ENCODE measurements around the gene GOLGA8A.
"Not testable (repeated sequence)": the region's sequence is repeated elsewhere in the genome, so short reads cannot be mapped to it uniquely, and the experiment has no call there.

GOLGA8A gene

GRCh38 chr15:34435658-34436057 is 1.9 kb downstream of the GOLGA8A start:
- TF ChIP-seq, protein P1, sequence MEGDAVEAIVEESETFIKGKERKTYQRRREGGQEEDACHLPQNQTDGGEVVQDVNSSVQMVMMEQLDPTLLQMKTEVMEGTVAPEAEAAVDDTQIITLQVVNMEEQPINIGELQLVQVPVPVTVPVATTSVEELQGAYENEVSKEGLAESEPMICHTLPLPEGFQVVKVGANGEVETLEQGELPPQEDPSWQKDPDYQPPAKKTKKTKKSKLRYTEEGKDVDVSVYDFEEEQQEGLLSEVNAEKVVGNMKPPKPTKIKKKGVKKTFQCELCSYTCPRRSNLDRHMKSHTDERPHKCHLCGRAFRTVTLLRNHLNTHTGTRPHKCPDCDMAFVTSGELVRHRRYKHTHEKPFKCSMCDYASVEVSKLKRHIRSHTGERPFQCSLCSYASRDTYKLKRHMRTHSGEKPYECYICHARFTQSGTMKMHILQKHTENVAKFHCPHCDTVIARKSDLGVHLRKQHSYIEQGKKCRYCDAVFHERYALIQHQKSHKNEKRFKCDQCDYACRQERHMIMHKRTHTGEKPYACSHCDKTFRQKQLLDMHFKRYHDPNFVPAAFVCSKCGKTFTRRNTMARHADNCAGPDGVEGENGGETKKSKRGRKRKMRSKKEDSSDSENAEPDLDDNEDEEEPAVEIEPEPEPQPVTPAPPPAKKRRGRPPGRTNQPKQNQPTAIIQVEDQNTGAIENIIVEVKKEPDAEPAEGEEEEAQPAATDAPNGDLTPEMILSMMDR (IDR thresholded peaks at IDR 0.05; ENCODE audit: low read depth, low read length): no peak
- no peak for DNase-seq (ENCODE audit: extremely low read depth, low read depth)

GRCh38 chr15:34434627-34435305 is 2.8 kb downstream of the GOLGA8A start:
- TF ChIP-seq, protein P1 (IDR thresholded peaks at IDR 0.05; ENCODE audit: low read depth, low read length): no peak
- DNase-seq (ENCODE audit: extremely low read depth, low read depth): no peak

DNA sequence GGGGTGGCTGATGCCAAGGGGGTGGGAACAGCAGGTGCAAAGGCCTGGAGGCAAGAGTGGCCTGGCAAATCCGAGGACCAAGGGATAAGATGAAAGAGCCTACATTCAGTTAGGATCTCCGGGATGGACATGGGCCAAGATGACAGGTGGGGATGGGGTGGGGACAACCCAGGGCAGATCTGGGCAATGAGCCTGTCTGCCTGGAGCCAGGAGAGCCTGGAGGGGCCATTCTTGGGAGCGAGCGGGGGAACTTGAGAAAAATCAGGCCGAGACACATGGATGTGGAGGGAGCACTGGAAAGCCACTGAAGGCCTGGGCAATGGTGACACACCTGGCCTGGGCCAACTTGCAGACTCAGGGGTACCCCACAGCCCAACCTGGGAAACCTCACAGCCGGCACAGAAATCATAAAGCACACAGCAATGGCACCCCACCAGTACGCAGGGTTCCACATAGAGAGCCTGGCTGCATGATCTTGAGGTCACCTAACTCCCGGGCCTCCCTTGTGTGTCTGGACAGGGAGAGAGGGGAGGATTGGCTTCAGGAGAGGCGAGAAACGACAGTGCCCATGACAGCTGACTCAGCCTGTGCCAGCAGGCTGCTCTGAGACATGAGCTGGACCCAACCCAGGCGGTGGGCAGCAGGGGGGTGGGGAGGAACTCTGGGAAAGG is 3.5 kb downstream of the GOLGA8A start:
- DNase-seq (ENCODE audit: extremely low read depth, low read depth): not testable (repeated sequence)

DNA sequence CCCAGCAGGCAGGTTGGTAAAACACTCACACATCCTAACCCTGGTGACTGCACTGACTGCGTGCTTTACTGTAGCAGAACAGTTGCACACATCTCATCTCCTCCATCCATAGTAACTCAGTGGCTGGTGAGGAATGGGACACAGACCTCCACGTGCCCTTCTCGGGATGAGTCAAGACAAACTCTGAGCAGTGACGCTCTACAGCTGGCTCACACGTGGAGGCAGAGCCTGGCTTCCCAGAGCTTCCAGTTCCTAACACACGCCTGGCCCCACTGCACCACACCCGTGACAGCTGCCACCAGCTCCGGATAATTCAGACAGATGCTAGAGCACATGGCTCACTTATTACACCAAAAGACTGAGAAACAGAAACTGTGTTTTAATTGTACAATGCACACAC is 7.0 kb downstream of the GOLGA8A start:
- not testable (repeated sequence) for DNase-seq (ENCODE audit: extremely low read depth, low read depth)

GRCh38 chr15:34423425-34424090 is 14.1 kb downstream of the GOLGA8A start:
- not testable (repeated sequence) for DNase-seq (ENCODE audit: extremely low read depth, low read depth)

DNA sequence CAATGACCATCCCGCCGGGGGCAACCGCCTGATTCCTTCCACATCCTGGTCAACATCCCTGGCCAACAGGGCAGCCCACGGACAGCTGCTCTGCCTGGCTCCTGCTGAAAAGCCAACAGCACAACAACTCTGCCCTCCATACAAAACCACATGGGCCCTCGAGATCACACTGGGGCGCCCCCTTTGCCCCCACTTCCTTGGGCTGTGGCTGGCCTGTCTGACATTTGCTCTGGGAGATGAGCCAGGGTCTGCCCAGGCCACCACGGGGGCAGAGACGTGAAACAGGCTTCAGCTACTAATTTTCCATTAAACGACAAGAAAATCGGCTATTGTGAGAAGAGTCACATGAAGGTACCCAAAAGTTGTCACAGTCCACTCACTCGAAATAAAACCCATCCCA is 16.7 kb downstream of the GOLGA8A start:
- not testable (repeated sequence) for DNase-seq (ENCODE audit: extremely low read depth, low read depth)

DNA sequence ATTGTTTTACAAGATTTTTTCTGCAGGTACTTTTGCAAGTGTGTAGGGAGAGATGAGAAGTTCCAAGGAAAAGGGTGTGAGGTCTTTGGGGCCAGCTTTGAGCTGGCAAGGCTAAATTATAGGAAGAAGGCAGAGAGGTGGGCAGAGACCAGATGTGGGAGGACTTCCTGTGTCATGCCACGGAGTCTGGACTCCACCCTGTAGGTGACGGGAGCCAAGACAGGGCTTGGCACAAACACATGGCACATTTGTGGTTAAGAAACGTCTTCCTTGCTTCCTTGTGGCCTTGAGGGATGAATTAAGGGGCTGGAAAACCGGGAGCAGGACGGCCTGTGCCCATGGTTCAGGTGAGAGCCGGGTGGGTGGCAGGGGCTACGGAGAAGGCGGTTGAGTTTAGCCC is 19.2 kb downstream of the GOLGA8A start:
- DNase-seq (ENCODE audit: extremely low read depth, low read depth): not testable (repeated sequence)

DNA sequence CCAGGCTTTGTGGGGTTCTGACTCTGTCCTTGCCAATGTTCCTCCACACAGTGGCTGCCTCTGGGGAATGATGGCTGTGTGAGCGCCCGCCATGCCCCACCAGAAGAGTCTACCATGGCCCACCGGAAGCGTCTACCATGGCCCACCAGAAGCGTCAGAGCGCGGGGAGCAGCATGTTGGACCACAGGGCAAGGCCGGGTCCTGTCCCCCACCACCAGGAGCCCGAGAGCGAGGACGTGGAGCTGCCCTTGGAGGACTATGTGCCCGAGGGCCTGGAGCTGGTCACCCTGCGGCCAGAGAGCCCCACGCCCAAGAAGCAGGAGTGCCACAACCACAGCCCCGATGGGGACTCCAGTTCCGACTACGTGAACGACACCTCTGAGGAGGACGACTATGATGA is 28.1 kb downstream of the GOLGA8A start:
- not testable (repeated sequence) for DNase-seq (ENCODE audit: extremely low read depth, low read depth)

- DNase-seq (ENCODE audit: extremely low read depth, low read depth): not testable (repeated sequence)
Observed at GRCh38 chr15:34408973-34409372, 28.6 kb downstream of the GOLGA8A start.

DNA sequence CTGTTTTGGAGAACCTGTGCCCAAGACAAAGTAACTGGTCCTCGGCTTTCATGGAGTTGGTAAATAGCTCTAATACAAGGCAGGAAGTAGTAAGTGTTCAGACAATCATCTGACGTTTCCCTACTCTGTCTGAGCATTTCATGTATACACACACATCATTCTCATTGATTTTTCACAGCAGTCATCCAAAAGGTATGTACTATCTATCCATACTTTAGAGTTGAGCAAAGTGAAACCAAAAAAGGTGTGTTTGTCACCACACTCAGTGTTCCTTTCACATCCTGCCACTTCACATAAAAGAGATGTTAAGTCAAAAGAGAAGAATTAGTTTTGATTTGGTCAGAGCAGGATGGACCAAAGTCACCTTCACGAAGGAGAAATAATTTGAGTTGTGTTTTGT is 33.7 kb downstream of the GOLGA8A start:
- not testable (repeated sequence) for DNase-seq (ENCODE audit: extremely low read depth, low read depth)

DNA sequence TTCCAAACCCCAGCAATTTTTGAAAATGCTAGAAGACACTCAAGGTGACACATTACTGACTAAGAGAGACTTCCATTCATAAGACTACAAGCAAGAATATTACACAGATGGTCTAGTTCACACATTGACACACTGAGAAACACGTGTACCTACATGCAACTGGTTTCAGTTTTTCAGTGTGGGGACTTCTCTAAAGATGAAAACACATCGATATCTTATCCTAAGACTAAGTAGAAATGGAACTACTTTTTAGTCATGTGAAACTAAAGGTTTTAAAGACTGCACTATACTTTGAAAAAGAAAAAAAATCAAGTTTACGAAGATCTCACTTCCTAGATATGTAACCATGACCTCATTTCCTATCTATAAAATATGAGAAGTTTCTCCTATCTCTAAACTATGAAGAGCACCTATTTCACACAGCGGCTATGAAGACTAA is 34.4 kb downstream of the GOLGA8A start:
- DNase-seq (ENCODE audit: extremely low read depth, low read depth): not testable (repeated sequence)

- not testable (repeated sequence) for DNase-seq (ENCODE audit: extremely low read depth, low read depth)
Observed at GRCh38 chr15:34397637-34398259, 39.9 kb downstream of the GOLGA8A start.

DNA sequence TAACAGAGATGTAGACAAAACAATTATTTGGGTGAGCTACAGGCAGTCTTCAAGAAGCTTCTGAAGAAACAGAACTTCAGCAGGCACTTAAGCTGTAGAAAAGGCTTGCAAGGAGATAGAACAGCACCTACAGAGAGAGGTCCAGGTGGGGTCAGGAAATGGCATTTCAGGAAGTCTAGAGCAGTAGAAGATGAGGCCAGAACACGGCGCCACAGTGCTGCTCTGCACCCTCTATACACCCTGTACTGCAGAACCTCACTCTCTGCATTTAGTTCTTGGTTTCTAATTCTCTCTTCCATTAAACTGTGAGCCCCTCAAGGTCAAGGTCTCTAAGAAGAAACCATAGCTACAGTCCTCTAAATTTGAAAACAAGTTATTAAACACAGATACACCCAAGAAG is 44.6 kb downstream of the GOLGA8A start:
- DNase-seq (ENCODE audit: extremely low read depth, low read depth): not testable (repeated sequence)

- not testable (repeated sequence) for DNase-seq (ENCODE audit: extremely low read depth, low read depth)
Observed at GRCh38 chr15:34389594-34390086, 48.0 kb downstream of the GOLGA8A start.
